ENCODE measurements around the gene PCDHGA6. TPM values are rescaled to one million over a fixed set of nuclear protein-coding genes. Genes with fewer than 3 reads are reported as not detected.

The PCDHGA6 gene
- total and polyA plus RNA-seq, 2 of the 8 experiments (the other 6 are each of a cell fraction or from before 2014, with no cell fraction given), result 1.4 to 2.0 TPM

GRCh38 chr5:141402553-141403243 is 29.0 kb downstream of the PCDHGA6 start, which contains the start of gene PCDHGA9:
Gene PCDHGA9, plus strand, starts transcription at chr5:141402778. Its CDS starts 175 bp downstream, at chr5:141402953.
- FAIRE-seq (no peak), DNase-seq (ENCODE audit: low read depth in 1 of 2, low spot score in 2 of 2) (no peak)
- no peak within 1 kb of the TSS for H2BK12ac ChIP-seq (ENCODE audit: low read depth, low read length)
- no peak within 1 kb of the TSS for H2BK15ac ChIP-seq (ENCODE audit: low read length)
- peaks cover 26 to 43% of the 10 kb centered on the region in 2 experiments for H3K9me3 ChIP-seq (ENCODE audit: insufficient read depth in 2 of 2, low read depth in 1 of 2, low read length in 1 of 2)
- no peaks in the 10 kb centered on the region for H3K27me3 ChIP-seq (replicated peaks in 1 of 4; ENCODE audit: control insufficient read depth in 3 of 4, extremely low read depth in 1 of 4, insufficient read depth in 3 of 4, low read length in 3 of 4)
- no peak within 1 kb of the TSS for H3K18ac ChIP-seq (ENCODE audit: extremely low read depth, low read length)
- no peaks in the 10 kb centered on the region for H4K20me1 ChIP-seq (replicated peaks in 1 of 2; ENCODE audit: control insufficient read depth in 1 of 2, insufficient read depth in 2 of 2, low read length in 2 of 2)
- no peak within 1 kb of the TSS for H3K56ac ChIP-seq (replicated peaks; ENCODE audit: insufficient read length, low read depth, low read length)
- 94% methylated on average over 26 of the region's 27 CpGs; no CpG with 5 or more reads in 1 of the 2 experiments for WGBS, 2 experiments (ENCODE audit: extremely low coverage in 1 of 2, insufficient coverage in 1 of 2, insufficient read length in 1 of 2, insufficient replicate concordance in 2 of 2, low coverage in 1 of 2, low lambda C conversion rate in 2 of 2, missing lambda C conversion rate in 1 of 2)
- H3K23ac ChIP-seq (ENCODE audit: insufficient read length), result no peak within 1 kb of the TSS
- H2BK120ac ChIP-seq (replicated peaks; ENCODE audit: low read depth, low read length), result no peak within 1 kb of the TSS
- H3K79me1 ChIP-seq (ENCODE audit: low read depth, low read length), result no peaks in the 10 kb centered on the region
- H4K5ac ChIP-seq (ENCODE audit: insufficient read length, low read depth, low read length), result no peak within 1 kb of the TSS
- peak; percentile 33 to 46 for TF ChIP-seq RAD21 (IDR thresholded peaks at IDR 0.05 in 1 of 2, conservative IDR thresholded peaks at IDR 0.05 in 1 of 2; ENCODE audit: low read depth in 2 of 2, low read length in 2 of 2)
- no peak for TF ChIP-seq SRF (IDR thresholded peaks at IDR 0.05; ENCODE audit: low read depth, low read length)
- no peak for TF ChIP-seq GTF2F1 (IDR thresholded peaks at IDR 0.05; ENCODE audit: borderline replicate concordance, low read depth, low read length)
- no peak for TF ChIP-seq CTBP2 (IDR thresholded peaks at IDR 0.05; ENCODE audit: borderline replicate concordance, insufficient read depth, insufficient read length, low read length)
- TF ChIP-seq CTCF (IDR thresholded peaks at IDR 0.05; ENCODE audit: control extremely low read depth in 1 of 3, insufficient read depth in 1 of 3, low read depth in 1 of 3, low read length in 3 of 3), result peak in 2 of 3 experiments; percentile 21 to 35; a peak in 3 of 4 replicates
- H2AFZ ChIP-seq (ENCODE audit: low read length), result no peak within 1 kb of the TSS
- ChIA-PET POLR2A (ENCODE audit: partially characterized antibody) (no interaction called here), CTCF (ENCODE audit: partially characterized antibody) (interaction anchor here (0.6 to 23.3 kb wide), 17 partner anchors 10 to 247 kb away, joined by 3 to 1236 read pairs (median 4); partner anchors contain the start of genes PCDHGA10, PCDHGA11, PCDHGA8 and PCDHGB1)
- H3K14ac ChIP-seq (ENCODE audit: insufficient read length), result no peak within 1 kb of the TSS
- no peak within 1 kb of the TSS for H2BK20ac ChIP-seq (ENCODE audit: low read length)
- H3K4me1 ChIP-seq (replicated peaks in 1 of 4; ENCODE audit: control insufficient read depth in 3 of 4, insufficient read depth in 4 of 4, low read length in 3 of 4), result no peaks in the 10 kb centered on the region
- no peak within 1 kb of the TSS for H4K8ac ChIP-seq (ENCODE audit: extremely low read depth, insufficient read depth, low read length)
- no peaks in the 10 kb centered on the region for H3K23me2 ChIP-seq (ENCODE audit: low read depth, low read length)
- H3K79me2 ChIP-seq (ENCODE audit: control insufficient read depth in 1 of 2, insufficient read depth in 2 of 2, low read length in 2 of 2), result no peaks in the 10 kb centered on the region
- H3K36me3 ChIP-seq (ENCODE audit: control insufficient read depth in 2 of 4, insufficient read depth in 4 of 4, low read length in 3 of 4), result peaks cover 0 to 12% (median 0%) of the 10 kb centered on the region in 4 experiments; a peak in 1 of 8 replicates
- H3K4me3 ChIP-seq (ENCODE audit: extremely low read depth in 1 of 4, insufficient read depth in 2 of 4, low read depth in 3 of 4, low read length in 4 of 4), result no peak within 1 kb of the TSS
- no peak within 1 kb of the TSS for H3K4me2 ChIP-seq (ENCODE audit: insufficient read depth in 1 of 2, low read depth in 2 of 2, low read length in 2 of 2)
- H3K9ac ChIP-seq (replicated peaks in 1 of 4; ENCODE audit: extremely low read depth in 1 of 4, low read depth in 3 of 4, low read length in 3 of 4), result no peak within 1 kb of the TSS
- H4K91ac ChIP-seq (replicated peaks; ENCODE audit: insufficient read length, low read length), result no peak within 1 kb of the TSS
- H2BK5ac ChIP-seq (ENCODE audit: low read depth, low read length), result no peak within 1 kb of the TSS
- H3K4ac ChIP-seq (replicated peaks; ENCODE audit: insufficient read length, low read depth, low read length), result no peak within 1 kb of the TSS
- H2AK5ac ChIP-seq (ENCODE audit: low read depth, low read length), result no peak within 1 kb of the TSS
- H3K27ac ChIP-seq (ENCODE audit: low read depth, low read length), result no peak within 1 kb of the TSS

All from H1 (cell line).